ENCODE results near the gene FRAT1. TPM values are rescaled to one million over a fixed set of nuclear protein-coding genes. Genes with fewer than 3 reads are reported as not detected.

Gene FRAT1
- total and polyA plus RNA-seq, 2 of the 13 experiments (the other 11 are each of a cell fraction or from before 2014, with no cell fraction given), result 1.7 to 2.3 TPM

DNA sequence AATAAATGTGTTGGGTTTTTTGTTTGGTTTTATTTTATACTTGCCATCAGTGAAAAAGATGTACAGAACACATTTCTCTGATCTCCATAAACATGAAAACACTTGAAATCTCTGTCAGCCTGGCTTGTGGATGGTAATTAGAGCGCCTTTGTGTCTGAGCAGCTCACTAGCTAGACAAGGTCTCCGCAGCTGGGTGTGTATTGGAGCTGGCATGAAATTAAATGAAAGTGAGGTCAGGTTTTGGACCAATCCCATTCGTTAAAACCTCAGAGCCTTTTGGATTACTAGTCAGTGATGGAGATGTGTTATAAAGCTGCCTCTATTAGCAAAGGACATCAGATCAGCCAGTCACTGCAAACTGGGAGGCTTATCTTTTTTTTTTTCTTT is 2.7 kb downstream of the FRAT1 start:
- H3K79me2 ChIP-seq (ENCODE audit: insufficient read depth, low read length), result no peaks in the 10 kb centered on the region
- in situ Hi-C loops (cut with HindIII; ENCODE audit: extremely low pct_ligation_motif_present, low pct_unique_long_range_greater_than_20kb) (no loop called here), intact Hi-C loops (cut with micrococcal nuclease; ENCODE audit: unreplicated experiment) (no loop called here)
- ChIA-PET CTCF (ENCODE audit: low intra/inter-chr PET ratio, low total read pairs) (no interaction called here), POLR2A (interaction anchor here (0.6 to 0.8 kb wide), 2 partner anchors 10 to 38 kb away, joined by 3 to 4 read pairs; no protein-coding TSS in a partner anchor)
- peaks cover 60% of the 10 kb centered on the region for H3K4me1 ChIP-seq (ENCODE audit: insufficient read depth, low read length)
- no peak overlapping the region for H3K4me3 ChIP-seq (replicated peaks in 1 of 3; ENCODE audit: insufficient read depth in 1 of 3, low read depth in 2 of 3, low read length in 3 of 3)
- DNase-seq (ENCODE audit: low spot score) (no peak), FAIRE-seq (no peak), ATAC-seq (no peak)
- H2AFZ ChIP-seq (ENCODE audit: low read length), result no peak overlapping the region
- H3K9me3 ChIP-seq (ENCODE audit: low read length), result no peaks in the 10 kb centered on the region
- H3K4me2 ChIP-seq (ENCODE audit: low read depth, low read length), result no peak overlapping the region
- TF ChIP-seq RORA (CRISPR knock-in tag; IDR thresholded peaks at IDR 0.05) (no peak), ZC3H13 (CRISPR knock-in tag; IDR thresholded peaks at IDR 0.05) (0 out of 2 replicates have a peak, but pooled peaks have one; percentile 41)
- H3K27ac ChIP-seq (ENCODE audit: extremely low read length, insufficient read depth, low read length), result no peak overlapping the region
- no peaks in the 10 kb centered on the region for H3K36me3 ChIP-seq (replicated peaks in 1 of 2; ENCODE audit: control insufficient read depth in 1 of 2, insufficient read depth in 2 of 2, low read length in 2 of 2)
- no peak overlapping the region for H3K9ac ChIP-seq (ENCODE audit: insufficient read depth, low read depth, low read length)
- no peaks in the 10 kb centered on the region for H4K20me1 ChIP-seq (ENCODE audit: insufficient read depth, low read length)
- no TSS peak for BruUV-seq (replicated peaks)
- H3K27me3 ChIP-seq (ENCODE audit: control insufficient read depth in 1 of 2, insufficient read depth in 2 of 2, low read length in 2 of 2), result peaks cover 0 to 2% of the 10 kb centered on the region in 2 experiments; a peak in 2 of 5 replicates
- WGBS (ENCODE audit: low lambda C conversion rate), result 95% methylated on average over 3 of the region's 3 CpGs

DNA sequence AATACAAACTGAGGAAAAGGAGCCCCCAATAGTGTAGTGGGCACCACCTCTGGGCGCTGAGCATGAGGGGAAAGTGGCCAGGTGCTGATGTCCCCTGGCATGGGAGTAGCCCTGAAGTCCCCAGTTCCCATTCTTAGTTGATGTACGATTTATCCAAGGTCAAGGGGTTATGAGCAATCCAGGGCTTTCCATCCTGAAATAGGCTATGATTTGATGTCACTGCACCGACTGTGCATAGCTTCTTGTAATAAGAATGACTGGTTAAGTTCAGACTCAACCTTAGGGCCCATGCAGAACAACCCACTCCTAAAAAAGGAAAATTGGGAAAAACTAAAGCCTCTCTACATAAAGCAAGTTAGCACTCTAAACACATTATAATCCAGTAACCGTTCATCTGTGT is 4.4 kb downstream of the FRAT1 start:
- ATAC-seq (no peak), FAIRE-seq (no peak), DNase-seq (ENCODE audit: low spot score) (no peak)
- TF ChIP-seq, protein P1, sequence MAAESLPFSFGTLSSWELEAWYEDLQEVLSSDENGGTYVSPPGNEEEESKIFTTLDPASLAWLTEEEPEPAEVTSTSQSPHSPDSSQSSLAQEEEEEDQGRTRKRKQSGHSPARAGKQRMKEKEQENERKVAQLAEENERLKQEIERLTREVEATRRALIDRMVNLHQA (CRISPR knock-in tag; IDR thresholded peaks at IDR 0.05), result no peak
- TF ChIP-seq THYN1 (CRISPR knock-in tag; IDR thresholded peaks at IDR 0.05; ENCODE audit: borderline replicate concordance, low read depth) (no peak), ZSCAN20 (CRISPR knock-in tag; IDR thresholded peaks at IDR 0.05; ENCODE audit: borderline replicate concordance) (no peak), NFE2L2 (IDR thresholded peaks at IDR 0.05; ENCODE audit: low read length) (no peak), ZNF670 (CRISPR knock-in tag; IDR thresholded peaks at IDR 0.05; ENCODE audit: borderline replicate concordance) (no peak), ZNF546 (CRISPR knock-in tag; conservative IDR thresholded peaks at IDR 0.05) (no peak), SAP130 (CRISPR knock-in tag; IDR thresholded peaks at IDR 0.05; ENCODE audit: low read depth) (no peak), ZSCAN31 (CRISPR knock-in tag; IDR thresholded peaks at IDR 0.05; ENCODE audit: low read depth) (no peak), ZNF660 (CRISPR knock-in tag; IDR thresholded peaks at IDR 0.05; ENCODE audit: borderline replicate concordance, low read depth) (no peak), YEATS2 (CRISPR knock-in tag; IDR thresholded peaks at IDR 0.05; ENCODE audit: borderline replicate concordance) (no peak), ZNF235 (CRISPR knock-in tag; IDR thresholded peaks at IDR 0.05; ENCODE audit: borderline replicate concordance) (no peak), KMT2A (CRISPR knock-in tag; IDR thresholded peaks at IDR 0.05) (no peak), ZC3H4 (CRISPR knock-in tag; IDR thresholded peaks at IDR 0.05; ENCODE audit: borderline replicate concordance) (no peak)
- TF ChIP-seq, protein P2, sequence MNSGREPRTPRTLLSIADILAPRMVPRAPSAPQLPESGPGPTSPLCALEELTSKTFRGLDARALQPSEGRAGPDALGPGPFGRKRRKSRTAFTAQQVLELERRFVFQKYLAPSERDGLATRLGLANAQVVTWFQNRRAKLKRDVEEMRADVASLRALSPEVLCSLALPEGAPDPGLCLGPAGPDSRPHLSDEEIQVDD (CRISPR knock-in tag; IDR thresholded peaks at IDR 0.05; ENCODE audit: borderline replicate concordance), result no peak
- TF ChIP-seq, protein P3, sequence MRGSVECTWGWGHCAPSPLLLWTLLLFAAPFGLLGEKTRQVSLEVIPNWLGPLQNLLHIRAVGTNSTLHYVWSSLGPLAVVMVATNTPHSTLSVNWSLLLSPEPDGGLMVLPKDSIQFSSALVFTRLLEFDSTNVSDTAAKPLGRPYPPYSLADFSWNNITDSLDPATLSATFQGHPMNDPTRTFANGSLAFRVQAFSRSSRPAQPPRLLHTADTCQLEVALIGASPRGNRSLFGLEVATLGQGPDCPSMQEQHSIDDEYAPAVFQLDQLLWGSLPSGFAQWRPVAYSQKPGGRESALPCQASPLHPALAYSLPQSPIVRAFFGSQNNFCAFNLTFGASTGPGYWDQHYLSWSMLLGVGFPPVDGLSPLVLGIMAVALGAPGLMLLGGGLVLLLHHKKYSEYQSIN (CRISPR knock-in tag; IDR thresholded peaks at IDR 0.05; ENCODE audit: borderline replicate concordance), result no peak
- H3K9ac ChIP-seq (ENCODE audit: insufficient read depth, low read depth, low read length), result no peak overlapping the region
- no peaks in the 10 kb centered on the region for H3K79me2 ChIP-seq (ENCODE audit: insufficient read depth, low read length)
- H2AFZ ChIP-seq (ENCODE audit: low read length), result no peak overlapping the region
- in situ Hi-C loops (cut with HindIII; ENCODE audit: extremely low pct_ligation_motif_present, low pct_unique_long_range_greater_than_20kb) (no loop called here), intact Hi-C loops (cut with micrococcal nuclease; ENCODE audit: unreplicated experiment) (no loop called here)
- 93% methylated on average over 4 of the region's 4 CpGs for WGBS (ENCODE audit: low lambda C conversion rate)
- peaks cover 63% of the 10 kb centered on the region for H3K4me1 ChIP-seq (ENCODE audit: insufficient read depth, low read length)
- no peak overlapping the region for H3K27ac ChIP-seq (ENCODE audit: extremely low read length, insufficient read depth, low read length)
- ChIA-PET CTCF (ENCODE audit: low intra/inter-chr PET ratio, low total read pairs) (no interaction called here), POLR2A (no interaction called here)
- no peaks in the 10 kb centered on the region for H3K9me3 ChIP-seq (ENCODE audit: low read length)
- no peaks in the 10 kb centered on the region for H4K20me1 ChIP-seq (ENCODE audit: insufficient read depth, low read length)
- no peaks in the 10 kb centered on the region; a peak in 1 of 5 replicates for H3K27me3 ChIP-seq (ENCODE audit: control insufficient read depth in 1 of 2, insufficient read depth in 2 of 2, low read length in 2 of 2)
- no peaks in the 10 kb centered on the region for H3K36me3 ChIP-seq (replicated peaks in 1 of 2; ENCODE audit: control insufficient read depth in 1 of 2, insufficient read depth in 2 of 2, low read length in 2 of 2)
- no peak overlapping the region for H3K4me3 ChIP-seq (replicated peaks in 1 of 3; ENCODE audit: insufficient read depth in 1 of 3, low read depth in 2 of 3, low read length in 3 of 3)
- no peak overlapping the region for H3K4me2 ChIP-seq (ENCODE audit: low read depth, low read length)
- no TSS peak for BruUV-seq (replicated peaks)

All from HepG2 (cell line).